ENCODE measurements around the gene MRPS34. TPM values are rescaled to one million over a fixed set of nuclear protein-coding genes. Genes with fewer than 3 reads are reported as not detected.

MRPS34 gene
- total RNA-seq, 2 donors from 2014 or later: 51.4 to 99.6 TPM

DNA sequence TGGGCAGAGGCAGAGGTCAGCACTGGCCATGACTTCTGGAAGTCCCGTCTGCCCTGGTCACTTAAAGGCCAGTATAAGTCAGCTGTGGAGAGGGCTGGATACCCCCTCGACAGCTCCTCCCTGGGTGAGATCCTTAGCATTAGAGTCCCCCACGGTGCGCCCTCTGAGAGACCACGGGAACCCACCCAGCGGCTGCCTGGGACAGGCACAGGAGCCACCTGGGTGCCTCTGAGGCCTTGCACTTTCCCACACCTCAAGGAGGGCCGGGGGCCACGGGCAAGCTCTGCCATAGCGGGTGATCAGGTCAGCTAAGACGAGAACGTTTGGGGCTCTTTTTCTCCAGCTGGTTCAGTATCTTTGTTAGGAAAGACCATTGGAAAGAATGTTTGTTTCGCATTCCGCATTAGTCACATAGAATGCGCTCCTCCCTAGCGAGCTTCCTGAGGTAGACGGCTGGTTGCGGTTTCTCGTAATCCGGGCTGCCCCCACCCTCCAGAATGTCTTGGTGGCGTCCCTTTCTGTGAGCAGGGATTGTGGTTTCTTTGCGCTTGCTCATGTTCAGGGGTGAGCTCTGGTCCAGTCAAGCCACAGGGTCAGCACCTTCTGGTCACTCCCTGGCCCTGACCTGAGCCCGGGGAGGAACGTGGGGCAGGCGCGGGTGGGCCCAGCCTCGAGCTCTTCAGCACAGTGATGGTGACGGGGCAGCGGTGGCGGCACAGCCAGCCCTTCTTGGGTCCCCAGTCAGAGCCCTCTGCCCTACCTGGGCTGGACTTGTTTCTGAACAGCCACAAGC is 26.8 kb downstream of the MRPS34 start:
- DNase-seq (no peak), ATAC-seq (no peak)
- H3K4me1 ChIP-seq: no peaks in the 10 kb centered on the region
- H3K27ac ChIP-seq: no peak overlapping the region
- TF ChIP-seq, protein P1, sequence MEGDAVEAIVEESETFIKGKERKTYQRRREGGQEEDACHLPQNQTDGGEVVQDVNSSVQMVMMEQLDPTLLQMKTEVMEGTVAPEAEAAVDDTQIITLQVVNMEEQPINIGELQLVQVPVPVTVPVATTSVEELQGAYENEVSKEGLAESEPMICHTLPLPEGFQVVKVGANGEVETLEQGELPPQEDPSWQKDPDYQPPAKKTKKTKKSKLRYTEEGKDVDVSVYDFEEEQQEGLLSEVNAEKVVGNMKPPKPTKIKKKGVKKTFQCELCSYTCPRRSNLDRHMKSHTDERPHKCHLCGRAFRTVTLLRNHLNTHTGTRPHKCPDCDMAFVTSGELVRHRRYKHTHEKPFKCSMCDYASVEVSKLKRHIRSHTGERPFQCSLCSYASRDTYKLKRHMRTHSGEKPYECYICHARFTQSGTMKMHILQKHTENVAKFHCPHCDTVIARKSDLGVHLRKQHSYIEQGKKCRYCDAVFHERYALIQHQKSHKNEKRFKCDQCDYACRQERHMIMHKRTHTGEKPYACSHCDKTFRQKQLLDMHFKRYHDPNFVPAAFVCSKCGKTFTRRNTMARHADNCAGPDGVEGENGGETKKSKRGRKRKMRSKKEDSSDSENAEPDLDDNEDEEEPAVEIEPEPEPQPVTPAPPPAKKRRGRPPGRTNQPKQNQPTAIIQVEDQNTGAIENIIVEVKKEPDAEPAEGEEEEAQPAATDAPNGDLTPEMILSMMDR (IDR thresholded peaks at IDR 0.05): no peak
- no peak for TF ChIP-seq POLR2A (IDR thresholded peaks at IDR 0.05)
- H3K36me3 ChIP-seq (replicated peaks in 1 of 2; ENCODE audit: insufficient read depth in 1 of 2, low read depth in 2 of 2): peaks cover 0 to 27% of the 10 kb centered on the region in 2 donors
- intact Hi-C loops (cut with DNase I): no loop called here
- no peaks in the 10 kb centered on the region for H3K9me3 ChIP-seq
- 90 to 96% methylated on average over 12 to 28 of the region's 29 CpGs for WGBS, 2 donors
- H3K4me3 ChIP-seq: no peak overlapping the region
- H3K27me3 ChIP-seq: no peaks in the 10 kb centered on the region

DNA sequence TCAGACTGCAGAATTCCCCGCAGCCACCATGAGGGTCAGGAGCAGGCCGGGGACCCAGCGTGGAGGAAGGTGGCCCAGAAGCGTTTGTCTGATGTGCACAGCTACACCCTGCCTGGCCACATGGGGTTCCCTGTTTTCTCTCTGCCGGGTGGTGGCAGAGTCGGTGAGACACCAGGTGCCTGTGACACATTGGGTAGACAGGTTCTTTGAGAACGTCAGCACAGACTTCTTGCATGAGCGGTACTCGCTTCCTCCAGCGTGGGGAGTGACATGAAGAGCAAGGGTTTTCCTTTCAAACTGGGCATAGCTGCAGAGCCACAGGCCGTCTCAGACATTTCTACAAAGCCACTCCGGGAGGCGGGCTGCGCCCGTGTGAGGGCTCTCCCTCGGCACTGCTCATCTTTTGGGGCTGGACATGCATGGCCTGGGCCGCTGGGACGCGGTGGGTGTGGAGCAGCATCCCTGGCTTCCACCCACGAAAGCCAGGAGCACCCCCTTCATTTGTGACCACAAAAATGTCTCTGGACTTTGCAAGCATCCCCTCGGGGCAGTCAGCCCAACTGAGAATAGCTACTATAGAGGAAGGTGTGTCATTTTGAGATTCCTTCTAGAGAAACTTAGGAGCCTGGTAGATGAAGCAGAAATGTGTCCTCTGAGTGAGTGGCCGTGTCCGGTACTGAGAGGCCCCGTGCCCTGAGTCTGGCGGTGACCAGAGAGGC is 27.6 kb downstream of the MRPS34 start:
- intact Hi-C loops (cut with DNase I): no loop called here

DNA sequence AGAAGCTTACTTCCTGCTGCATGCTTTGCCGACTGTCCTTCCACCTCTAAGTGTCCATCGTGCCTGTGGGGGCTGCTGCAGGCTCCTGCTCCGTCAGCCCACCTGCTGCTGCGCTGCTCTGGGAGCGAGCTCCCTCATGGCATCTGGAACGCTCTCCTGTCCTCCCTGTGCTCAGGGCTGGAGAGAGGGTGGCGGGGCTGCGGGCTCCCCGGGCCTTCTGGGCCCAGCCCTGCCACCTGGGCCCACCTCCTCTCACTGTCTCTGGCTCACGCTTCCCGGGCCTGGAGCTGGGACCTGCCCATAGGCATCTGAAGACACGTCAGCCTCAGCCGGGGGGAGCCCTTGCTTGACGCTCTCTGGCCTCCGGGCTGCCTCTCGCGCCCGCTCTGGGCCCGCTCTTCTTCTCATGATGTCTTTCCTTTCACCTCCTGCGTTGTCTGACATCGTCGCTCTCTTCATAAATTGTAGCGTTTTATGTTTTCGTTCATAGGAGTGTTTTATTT is 28.5 kb downstream of the MRPS34 start:
- intact Hi-C loops (cut with DNase I): no loop called here
- no peak for DNase-seq
- 91 to 97% methylated on average over 14 to 21 of the region's 24 CpGs for WGBS, 2 donors

More for the DNA sequence above, 27.6 kb downstream of the MRPS34 start:
- TF ChIP-seq POLR2A (IDR thresholded peaks at IDR 0.05): no peak
- TF ChIP-seq, protein P1 (IDR thresholded peaks at IDR 0.05): no peak
- 91 to 98% methylated on average over 8 to 25 of the region's 25 CpGs for WGBS, 2 donors
- DNase-seq: no peak
- no peak for ATAC-seq
- no peaks in the 10 kb centered on the region for H3K4me1 ChIP-seq
- H3K27me3 ChIP-seq: no peaks in the 10 kb centered on the region
- no peak overlapping the region for H3K27ac ChIP-seq
- H3K4me3 ChIP-seq: no peak overlapping the region
- H3K36me3 ChIP-seq (replicated peaks in 1 of 2; ENCODE audit: insufficient read depth in 1 of 2, low read depth in 2 of 2): peaks cover 0 to 29% of the 10 kb centered on the region in 2 donors
- no peaks in the 10 kb centered on the region for H3K9me3 ChIP-seq

DNA sequence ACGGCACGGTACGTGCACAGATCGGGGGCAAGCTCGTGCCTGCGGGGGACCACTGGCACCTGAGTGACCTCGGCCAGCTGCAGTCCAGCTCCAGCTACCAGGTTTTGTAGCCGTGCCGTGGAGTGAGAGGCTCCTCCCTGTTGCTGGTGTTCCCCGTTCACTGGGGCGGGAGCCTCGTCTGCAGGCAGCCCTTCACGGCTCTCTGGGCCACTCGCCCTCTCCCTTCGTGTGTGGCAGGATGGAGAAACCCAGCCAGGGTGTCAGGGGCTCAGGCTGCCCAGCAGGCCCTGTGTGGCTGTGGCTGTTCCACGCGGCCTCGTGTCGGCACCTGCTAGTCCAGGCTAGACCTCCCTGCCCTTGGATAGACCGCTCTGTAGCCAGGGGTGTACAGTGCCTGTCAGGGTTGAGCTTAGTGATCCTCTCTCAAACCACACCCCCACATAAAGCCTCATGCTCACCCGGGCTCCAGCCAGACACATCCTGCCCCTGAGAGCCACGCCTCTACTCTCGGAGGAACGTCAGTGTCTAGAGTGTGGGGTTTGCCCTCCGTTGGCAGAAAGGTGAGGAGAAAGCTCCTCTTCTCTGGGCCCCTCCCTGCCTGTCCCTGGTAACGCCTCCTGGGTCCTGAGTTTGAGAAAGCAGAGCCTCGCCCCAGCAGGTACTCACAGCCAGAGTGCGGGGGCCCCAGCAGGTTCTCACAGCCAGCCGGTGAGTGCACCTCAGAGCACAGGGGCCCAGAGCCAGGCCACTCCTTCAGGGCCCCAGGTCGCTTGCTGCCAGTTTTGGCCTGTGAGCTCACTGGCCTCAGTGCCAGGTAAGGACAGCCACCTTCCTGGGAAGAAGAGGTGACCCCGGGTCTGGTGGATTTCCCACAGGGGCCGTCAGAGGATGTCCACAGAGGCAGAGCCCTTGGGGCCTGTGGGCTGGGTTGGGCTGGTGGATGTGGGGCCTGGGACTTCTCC is 29.3 kb downstream of the MRPS34 start:
- DNase-seq (no peak), ATAC-seq (no peak)
- Histone ChIP-seq H3K27me3 (no peaks in the 10 kb centered on the region), H3K36me3 (replicated peaks in 1 of 2; ENCODE audit: insufficient read depth in 1 of 2, low read depth in 2 of 2) (peaks cover 0 to 18% of the 10 kb centered on the region in 2 donors), H3K4me1 (no peaks in the 10 kb centered on the region), H3K27ac (no peak overlapping the region), H3K9me3 (no peaks in the 10 kb centered on the region), H3K4me3 (no peak overlapping the region)
- TF ChIP-seq POLR2A (IDR thresholded peaks at IDR 0.05): no peak
- TF ChIP-seq, protein P1 (IDR thresholded peaks at IDR 0.05): no peak
- intact Hi-C loops (cut with DNase I): no loop called here
- 83 to 92% methylated on average over 1 to 32 of the region's 32 CpGs for WGBS, 2 donors

More for the DNA sequence above, 28.5 kb downstream of the MRPS34 start:
- no peak for TF ChIP-seq POLR2A (IDR thresholded peaks at IDR 0.05)
- TF ChIP-seq, protein P1 (IDR thresholded peaks at IDR 0.05): no peak
- H3K4me1 ChIP-seq: no peaks in the 10 kb centered on the region
- no peak overlapping the region for H3K4me3 ChIP-seq
- no peak for ATAC-seq
- H3K9me3 ChIP-seq: no peaks in the 10 kb centered on the region
- H3K27ac ChIP-seq: no peak overlapping the region
- peaks cover 0 to 25% of the 10 kb centered on the region in 2 donors for H3K36me3 ChIP-seq (replicated peaks in 1 of 2; ENCODE audit: insufficient read depth in 1 of 2, low read depth in 2 of 2)
- no peaks in the 10 kb centered on the region for H3K27me3 ChIP-seq

Measured in body of pancreas (tissue), 4 donors.